K562 (cell line): ENCODE results near the gene GAP43. TPM values are rescaled to one million over a fixed set of nuclear protein-coding genes. Genes with fewer than 3 reads are reported as not detected.

Experiments
- polyA plus RNA-seq, 8 experiments: library from polyadenylated mRNA; depleted of rRNA in 4 of 8; stranded (reverse) in 5 of 8; unstranded in 3 of 8; fragments of >200 nt; fragmentation: Nextera tagmentation in 2 of 8; fragmentation: Illumina TruSeq in 1 of 8; extraction: Ambion mirVana in 2 of 8; extraction: Trizol in 1 of 8; gene quantifications; 2 replicates each; pipeline versions ENCODE4 v1.2.1 to v1.2.3, GENCODE V29; 2011 to 2014; ENCODE audit warnings: inconsistent platforms in 1 of 8, missing spikeins in 1 of 8
- total RNA-seq, 7 experiments: library from RNA; depleted of rRNA in 6 of 7; stranded (reverse); fragments of >200 nt in 6 of 7; fragmentation: Illumina TruSeq in 2 of 7; extraction: Trizol in 2 of 7; gene quantifications; 2 replicates each; pipeline versions ENCODE4 v1.2.1 to v1.2.3, GENCODE V29; 2011 to 2021; ENCODE audit warnings: low replicate concordance in 1 of 7
- TF ChIP-seq, protein P1 (sequence below): fragments of 450-650 bp; IDR thresholded peaks from 2 replicates; pipeline ENCODE4 v1.6.1; 2016; ENCODE audit warnings: mild to moderate bottlenecking, moderate library complexity

Gene GAP43
- total and polyA plus RNA-seq, 9 of the 15 experiments (the other 6 are each of a cell fraction or from before 2014, with no cell fraction given) = 0.04 to 0.11 (median 0.09) TPM; not detected in 6

DNA sequence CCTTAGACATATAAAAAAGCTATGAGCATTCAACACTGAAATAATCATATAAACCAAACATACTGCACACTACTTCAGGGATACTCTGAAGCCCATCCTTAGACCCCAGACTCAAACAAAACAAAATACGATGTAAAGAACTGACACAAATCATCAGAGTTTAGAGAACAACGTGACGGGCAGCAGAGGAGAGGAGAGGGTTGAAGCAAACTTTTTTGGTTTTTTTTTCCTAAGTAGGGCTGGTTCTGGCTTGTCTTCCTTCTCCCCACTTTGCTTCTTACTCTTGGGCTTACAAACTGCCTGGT is 34.7 kb downstream of the GAP43 start (continued):
- TF ChIP-seq, protein P1, sequence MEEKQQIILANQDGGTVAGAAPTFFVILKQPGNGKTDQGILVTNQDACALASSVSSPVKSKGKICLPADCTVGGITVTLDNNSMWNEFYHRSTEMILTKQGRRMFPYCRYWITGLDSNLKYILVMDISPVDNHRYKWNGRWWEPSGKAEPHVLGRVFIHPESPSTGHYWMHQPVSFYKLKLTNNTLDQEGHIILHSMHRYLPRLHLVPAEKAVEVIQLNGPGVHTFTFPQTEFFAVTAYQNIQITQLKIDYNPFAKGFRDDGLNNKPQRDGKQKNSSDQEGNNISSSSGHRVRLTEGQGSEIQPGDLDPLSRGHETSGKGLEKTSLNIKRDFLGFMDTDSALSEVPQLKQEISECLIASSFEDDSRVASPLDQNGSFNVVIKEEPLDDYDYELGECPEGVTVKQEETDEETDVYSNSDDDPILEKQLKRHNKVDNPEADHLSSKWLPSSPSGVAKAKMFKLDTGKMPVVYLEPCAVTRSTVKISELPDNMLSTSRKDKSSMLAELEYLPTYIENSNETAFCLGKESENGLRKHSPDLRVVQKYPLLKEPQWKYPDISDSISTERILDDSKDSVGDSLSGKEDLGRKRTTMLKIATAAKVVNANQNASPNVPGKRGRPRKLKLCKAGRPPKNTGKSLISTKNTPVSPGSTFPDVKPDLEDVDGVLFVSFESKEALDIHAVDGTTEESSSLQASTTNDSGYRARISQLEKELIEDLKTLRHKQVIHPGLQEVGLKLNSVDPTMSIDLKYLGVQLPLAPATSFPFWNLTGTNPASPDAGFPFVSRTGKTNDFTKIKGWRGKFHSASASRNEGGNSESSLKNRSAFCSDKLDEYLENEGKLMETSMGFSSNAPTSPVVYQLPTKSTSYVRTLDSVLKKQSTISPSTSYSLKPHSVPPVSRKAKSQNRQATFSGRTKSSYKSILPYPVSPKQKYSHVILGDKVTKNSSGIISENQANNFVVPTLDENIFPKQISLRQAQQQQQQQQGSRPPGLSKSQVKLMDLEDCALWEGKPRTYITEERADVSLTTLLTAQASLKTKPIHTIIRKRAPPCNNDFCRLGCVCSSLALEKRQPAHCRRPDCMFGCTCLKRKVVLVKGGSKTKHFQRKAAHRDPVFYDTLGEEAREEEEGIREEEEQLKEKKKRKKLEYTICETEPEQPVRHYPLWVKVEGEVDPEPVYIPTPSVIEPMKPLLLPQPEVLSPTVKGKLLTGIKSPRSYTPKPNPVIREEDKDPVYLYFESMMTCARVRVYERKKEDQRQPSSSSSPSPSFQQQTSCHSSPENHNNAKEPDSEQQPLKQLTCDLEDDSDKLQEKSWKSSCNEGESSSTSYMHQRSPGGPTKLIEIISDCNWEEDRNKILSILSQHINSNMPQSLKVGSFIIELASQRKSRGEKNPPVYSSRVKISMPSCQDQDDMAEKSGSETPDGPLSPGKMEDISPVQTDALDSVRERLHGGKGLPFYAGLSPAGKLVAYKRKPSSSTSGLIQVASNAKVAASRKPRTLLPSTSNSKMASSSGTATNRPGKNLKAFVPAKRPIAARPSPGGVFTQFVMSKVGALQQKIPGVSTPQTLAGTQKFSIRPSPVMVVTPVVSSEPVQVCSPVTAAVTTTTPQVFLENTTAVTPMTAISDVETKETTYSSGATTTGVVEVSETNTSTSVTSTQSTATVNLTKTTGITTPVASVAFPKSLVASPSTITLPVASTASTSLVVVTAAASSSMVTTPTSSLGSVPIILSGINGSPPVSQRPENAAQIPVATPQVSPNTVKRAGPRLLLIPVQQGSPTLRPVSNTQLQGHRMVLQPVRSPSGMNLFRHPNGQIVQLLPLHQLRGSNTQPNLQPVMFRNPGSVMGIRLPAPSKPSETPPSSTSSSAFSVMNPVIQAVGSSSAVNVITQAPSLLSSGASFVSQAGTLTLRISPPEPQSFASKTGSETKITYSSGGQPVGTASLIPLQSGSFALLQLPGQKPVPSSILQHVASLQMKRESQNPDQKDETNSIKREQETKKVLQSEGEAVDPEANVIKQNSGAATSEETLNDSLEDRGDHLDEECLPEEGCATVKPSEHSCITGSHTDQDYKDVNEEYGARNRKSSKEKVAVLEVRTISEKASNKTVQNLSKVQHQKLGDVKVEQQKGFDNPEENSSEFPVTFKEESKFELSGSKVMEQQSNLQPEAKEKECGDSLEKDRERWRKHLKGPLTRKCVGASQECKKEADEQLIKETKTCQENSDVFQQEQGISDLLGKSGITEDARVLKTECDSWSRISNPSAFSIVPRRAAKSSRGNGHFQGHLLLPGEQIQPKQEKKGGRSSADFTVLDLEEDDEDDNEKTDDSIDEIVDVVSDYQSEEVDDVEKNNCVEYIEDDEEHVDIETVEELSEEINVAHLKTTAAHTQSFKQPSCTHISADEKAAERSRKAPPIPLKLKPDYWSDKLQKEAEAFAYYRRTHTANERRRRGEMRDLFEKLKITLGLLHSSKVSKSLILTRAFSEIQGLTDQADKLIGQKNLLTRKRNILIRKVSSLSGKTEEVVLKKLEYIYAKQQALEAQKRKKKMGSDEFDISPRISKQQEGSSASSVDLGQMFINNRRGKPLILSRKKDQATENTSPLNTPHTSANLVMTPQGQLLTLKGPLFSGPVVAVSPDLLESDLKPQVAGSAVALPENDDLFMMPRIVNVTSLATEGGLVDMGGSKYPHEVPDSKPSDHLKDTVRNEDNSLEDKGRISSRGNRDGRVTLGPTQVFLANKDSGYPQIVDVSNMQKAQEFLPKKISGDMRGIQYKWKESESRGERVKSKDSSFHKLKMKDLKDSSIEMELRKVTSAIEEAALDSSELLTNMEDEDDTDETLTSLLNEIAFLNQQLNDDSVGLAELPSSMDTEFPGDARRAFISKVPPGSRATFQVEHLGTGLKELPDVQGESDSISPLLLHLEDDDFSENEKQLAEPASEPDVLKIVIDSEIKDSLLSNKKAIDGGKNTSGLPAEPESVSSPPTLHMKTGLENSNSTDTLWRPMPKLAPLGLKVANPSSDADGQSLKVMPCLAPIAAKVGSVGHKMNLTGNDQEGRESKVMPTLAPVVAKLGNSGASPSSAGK = 0 out of 2 replicates have a peak, but pooled peaks have one; percentile 70
